Measurements from ENCODE around the gene TRAF3IP3. TPM values are rescaled to one million over a fixed set of nuclear protein-coding genes. Genes with fewer than 3 reads are reported as not detected.

The TRAF3IP3 gene
- total RNA-seq, 1 experiment from 2014 or later = 0.34 TPM

DNA sequence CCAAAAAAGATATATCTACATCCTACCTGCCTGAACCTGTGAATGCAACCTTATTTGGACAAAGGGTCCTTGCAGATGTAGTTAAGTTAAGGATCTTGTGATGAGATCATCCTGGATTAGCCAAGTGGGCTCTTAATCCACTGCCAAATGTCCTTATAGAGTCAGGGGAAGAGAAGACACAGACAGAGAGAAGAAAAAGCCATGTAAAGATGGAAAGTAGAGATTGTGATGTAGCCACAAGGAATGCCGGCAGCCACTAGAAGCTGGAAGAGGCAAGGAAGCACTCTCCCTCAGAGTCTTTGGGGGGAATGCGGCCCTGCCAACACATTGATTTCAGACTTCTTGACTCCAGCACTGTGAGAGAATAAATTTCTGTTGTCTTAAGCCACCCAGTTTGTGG is 35.0 kb upstream of the TRAF3IP3 start:
- no TSS peak for BruUV-seq (replicated peaks)
- H3K4me2 ChIP-seq (ENCODE audit: low read length) = no peak overlapping the region
- no peak overlapping the region for H2AFZ ChIP-seq (ENCODE audit: low read depth, low read length, poor library complexity, severe bottlenecking)
- no peaks in the 10 kb centered on the region for H3K9me2 ChIP-seq (ENCODE audit: insufficient read depth)
- H3K9me3 ChIP-seq (ENCODE audit: control insufficient read depth in 1 of 2, insufficient read depth in 1 of 2, low read depth in 1 of 2, low read length in 2 of 2) = no peaks in the 10 kb centered on the region
- H3K4me1 ChIP-seq (ENCODE audit: control insufficient read depth in 1 of 2, insufficient read depth in 2 of 2, low read length in 2 of 2) = no peaks in the 10 kb centered on the region
- intact Hi-C loops (cut with micrococcal nuclease) = loop anchor here (10.0 kb wide), 1 partner anchor 346 kb away; no protein-coding TSS in a partner anchor
- no peaks in the 10 kb centered on the region for H3K79me2 ChIP-seq (ENCODE audit: insufficient read depth, low read length)
- TF ChIP-seq JUND (IDR thresholded peaks at IDR 0.05) = no peak
- TF ChIP-seq REST (IDR thresholded peaks at IDR 0.05; ENCODE audit: low read depth) = no peak
- TF ChIP-seq CBX3 (IDR thresholded peaks at IDR 0.05; ENCODE audit: low read depth) = no peak
- ChIA-PET RAD21 (ENCODE audit: low non-redundant PET in 1 of 2, low total read pairs in 2 of 2, uncharacterized antibody in 2 of 2, unreplicated experiment in 2 of 2) (no interaction called here), POLR2A (no interaction called here), CTCF (no interaction called here)
- H3K4me3 ChIP-seq (replicated peaks in 1 of 2; ENCODE audit: low read depth in 1 of 2, low read length in 2 of 2) = no peak overlapping the region
- H4K20me1 ChIP-seq (ENCODE audit: insufficient read depth) = no peaks in the 10 kb centered on the region
- no peak overlapping the region for H3K27ac ChIP-seq (ENCODE audit: low read depth, low read length)
- no peaks in the 10 kb centered on the region for H3K36me3 ChIP-seq (ENCODE audit: control insufficient read depth in 1 of 2, insufficient read depth in 2 of 2, low read length in 2 of 2)
- no peak for ATAC-seq
- DNase-seq (ENCODE audit: low read depth, low spot score) = no peak
- H3K9ac ChIP-seq (ENCODE audit: low read length) = no peak overlapping the region
- H3K27me3 ChIP-seq (ENCODE audit: insufficient read depth, low read length) = no peaks in the 10 kb centered on the region

DNA sequence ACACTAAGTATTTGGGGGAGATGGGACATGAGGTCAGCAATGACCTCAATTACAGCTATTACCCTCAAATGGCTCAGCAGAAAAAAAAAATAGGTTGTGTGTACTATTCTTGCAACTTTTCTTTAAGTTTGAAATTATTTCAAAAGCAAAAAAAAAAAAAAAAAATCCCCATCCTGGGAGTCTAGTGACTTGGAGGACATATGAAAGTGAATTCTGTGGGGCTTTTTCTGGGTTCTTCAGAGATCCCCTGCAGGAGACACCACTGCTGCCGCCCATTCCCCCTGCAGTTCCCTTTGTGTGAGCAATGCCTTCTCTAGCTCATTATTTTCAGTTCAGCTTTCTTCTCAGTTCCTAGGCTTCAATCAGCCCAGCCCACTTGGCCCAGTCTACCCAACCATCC is 34.5 kb upstream of the TRAF3IP3 start:
- Histone ChIP-seq H3K36me3 (ENCODE audit: control insufficient read depth in 1 of 2, insufficient read depth in 2 of 2, low read length in 2 of 2) (no peaks in the 10 kb centered on the region), H3K79me2 (ENCODE audit: insufficient read depth, low read length) (no peaks in the 10 kb centered on the region), H3K27ac (ENCODE audit: low read depth, low read length) (no peak overlapping the region), H3K4me1 (ENCODE audit: control insufficient read depth in 1 of 2, insufficient read depth in 2 of 2, low read length in 2 of 2) (no peaks in the 10 kb centered on the region), H3K9me2 (ENCODE audit: insufficient read depth) (no peaks in the 10 kb centered on the region), H3K27me3 (ENCODE audit: insufficient read depth, low read length) (no peaks in the 10 kb centered on the region), H3K4me2 (ENCODE audit: low read length) (no peak overlapping the region), H4K20me1 (ENCODE audit: insufficient read depth) (no peaks in the 10 kb centered on the region), H2AFZ (ENCODE audit: low read depth, low read length, poor library complexity, severe bottlenecking) (no peak overlapping the region), H3K9ac (ENCODE audit: low read length) (no peak overlapping the region), H3K4me3 (replicated peaks in 1 of 2; ENCODE audit: low read depth in 1 of 2, low read length in 2 of 2) (no peak overlapping the region), H3K9me3 (ENCODE audit: control insufficient read depth in 1 of 2, insufficient read depth in 1 of 2, low read depth in 1 of 2, low read length in 2 of 2) (no peaks in the 10 kb centered on the region)
- RAD21 ChIA-PET (ENCODE audit: low non-redundant PET in 1 of 2, low total read pairs in 2 of 2, uncharacterized antibody in 2 of 2, unreplicated experiment in 2 of 2) = no interaction called here
- TF ChIP-seq ZBTB33 (IDR thresholded peaks at IDR 0.05; ENCODE audit: extremely low read depth, insufficient replicate concordance, low read length) = no peak
- TF ChIP-seq POLR2A (IDR thresholded peaks at IDR 0.05; ENCODE audit: borderline replicate concordance, extremely low read depth, insufficient read depth, insufficient read length) = no peak
- no peak for TF ChIP-seq ATF3 (IDR thresholded peaks at IDR 0.05)
- TF ChIP-seq ZNF274 (IDR thresholded peaks at IDR 0.05; ENCODE audit: low read depth, low read length) = no peak
- POLR2A ChIA-PET = no interaction called here
- ATAC-seq = no peak
- BruUV-seq (replicated peaks) = no TSS peak
- no peak for DNase-seq (ENCODE audit: low read depth, low spot score)
- intact Hi-C loops (cut with micrococcal nuclease) = loop anchor here (10.0 kb wide), 1 partner anchor 347 kb away; no protein-coding TSS in a partner anchor
- CTCF ChIA-PET = no interaction called here
